MM.1S (cell line): ENCODE measurements around the gene DEDD2.
A peak's percentile ranks its signal among the peaks of the same experiment; 100 is the strongest.

Experiments
- DNase-seq: peaks from one replicate; pipeline ENCODE4 v3.0.0-alpha.2; 2015
- H2AFZ ChIP-seq: fragments of 300-600 bp; sonication (generic); 2 replicates; pipeline ENCODE4 v1.6.0; 2016; ENCODE audit warnings: antibody characterized with exemption, low read length
- H3F3A ChIP-seq: fragments of 300-600 bp; sonication (generic); 2 replicates; pipeline ENCODE4 v1.6.1; 2016; ENCODE audit warnings: mild to moderate bottlenecking, antibody characterized with exemption, low read length, moderate library complexity, mixed read lengths; ENCODE audit not compliant: insufficient read depth
- H3K27ac ChIP-seq: fragments of 300-600 bp; sonication (generic); 2 replicates; pipeline ENCODE4 v1.5.1; 2016; ENCODE audit warnings: mild to moderate bottlenecking, low read length
- H3K27me3 ChIP-seq: fragments of 300-600 bp; sonication (generic); replicated peaks from 2 replicates; pipeline ENCODE4 v1.6.0; 2016; ENCODE audit warnings: low read length; ENCODE audit not compliant: insufficient read depth
- H3K36me3 ChIP-seq: fragments of 300-600 bp; sonication (generic); replicated peaks from 2 replicates; pipeline ENCODE4 v1.6.1; 2016; ENCODE audit warnings: mild to moderate bottlenecking, low read length, mixed read lengths; ENCODE audit not compliant: insufficient read depth
- H3K4me1 ChIP-seq: fragments of 300-600 bp; sonication (generic); 2 replicates; pipeline ENCODE4 v1.6.1; 2016; ENCODE audit warnings: low read length, mixed read lengths
- H3K4me2 ChIP-seq: fragments of 300-600 bp; sonication (generic); 2 replicates; pipeline ENCODE4 v1.6.0; 2016; ENCODE audit warnings: low read depth, low read length
- H3K4me3 ChIP-seq: fragments of 300-600 bp; sonication (generic); 2 replicates; pipeline ENCODE4 v1.5.1; 2016; ENCODE audit warnings: low read length, mixed read lengths
- H3K79me2 ChIP-seq: fragments of 300-600 bp; sonication (generic); 2 replicates; pipeline ENCODE4 v1.6.1; 2016; ENCODE audit warnings: mixed run types, low read length, mixed read lengths
- H3K9ac ChIP-seq: fragments of 300-600 bp; sonication (generic); 2 replicates; pipeline ENCODE4 v1.6.1; 2016; ENCODE audit warnings: low read length, mixed read lengths
- H3K9me2 ChIP-seq: fragments of 300-600 bp; sonication (generic); replicated peaks from 2 replicates; pipeline ENCODE4 v1.6.1; 2016; ENCODE audit warnings: mild to moderate bottlenecking, low read length, mixed read lengths; ENCODE audit not compliant: insufficient read depth
- H3K9me3 ChIP-seq: fragments of 300-600 bp; sonication (generic); replicated peaks from 2 replicates; pipeline ENCODE4 v1.6.1; 2016; ENCODE audit warnings: mild to moderate bottlenecking, low read length, mixed read lengths; ENCODE audit not compliant: insufficient read depth
- H4K20me1 ChIP-seq: fragments of 300-600 bp; sonication (generic); 2 replicates; pipeline ENCODE4 v1.6.1; 2016; ENCODE audit warnings: mild to moderate bottlenecking, low read length, moderate library complexity, mixed read lengths; ENCODE audit not compliant: insufficient read depth
- CTCF ChIP-seq: fragments of 300-600 bp; sonication (generic); IDR thresholded peaks from 2 replicates; pipeline ENCODE4 v1.5.1; 2016; ENCODE audit warnings: antibody characterized with exemption, low read length, mixed read lengths
- EZH2 ChIP-seq: fragments of 300-600 bp; sonication (generic); optimal IDR thresholded peaks from 2 replicates; pipeline ENCODE3; 2017; ENCODE audit warnings: low read depth, mild to moderate bottlenecking, antibody characterized with exemption, low read length, mixed read lengths
- EZH2phosphoT487 ChIP-seq: fragments of 300-600 bp; sonication (generic); IDR thresholded peaks from 2 replicates; pipeline ENCODE4 v1.6.1; 2018; ENCODE audit warnings: antibody characterized with exemption, low read length

Gene DEDD2

GRCh38 chr19:42200116-42200715 is 17.3 kb downstream of the DEDD2 start:
- Histone ChIP-seq H3K9me2 (no peaks in the 10 kb centered on the region), H3K36me3 (peaks cover 3% of the 10 kb centered on the region; the same call in 1 of the 2 replicates), H4K20me1 (no peaks in the 10 kb centered on the region), H3K4me1 (peaks cover 57% of the 10 kb centered on the region), H3K79me2 (peaks cover 53% of the 10 kb centered on the region), H3K27me3 (no peaks in the 10 kb centered on the region), H3K4me2 (peak overlapping the region; percentile 84), H3K9me3 (no peaks in the 10 kb centered on the region), H3K9ac (peak overlapping the region; percentile 1; the same call in 1 of the 2 replicates), H3K27ac (peak overlapping the region; percentile 82; the same call in 1 of the 2 replicates), H3F3A (peaks cover 39% of the 10 kb centered on the region), H3K4me3 (peak overlapping the region; percentile 24; the same call in 1 of the 2 replicates), H2AFZ (no peak overlapping the region)
- TF ChIP-seq EZH2phosphoT487 (no peak), EZH2 (no peak), CTCF (no peak)
- DNase-seq: no peak

GRCh38 chr19:42199440-42200115 is 17.9 kb downstream of the DEDD2 start:
- peaks cover 3% of the 10 kb centered on the region; the same call in 1 of the 2 replicates for H3K36me3 ChIP-seq
- H3K4me1 ChIP-seq: peaks cover 54% of the 10 kb centered on the region
- DNase-seq: peak; percentile 61
- peak overlapping the region; percentile 84 for H3K4me2 ChIP-seq
- H3K79me2 ChIP-seq: peaks cover 47% of the 10 kb centered on the region
- peak overlapping the region; percentile 51; the same call in 1 of the 2 replicates for H3K9ac ChIP-seq
- no peaks in the 10 kb centered on the region for H3K9me2 ChIP-seq
- H3K27me3 ChIP-seq: no peaks in the 10 kb centered on the region
- TF ChIP-seq EZH2 (no peak), EZH2phosphoT487 (no peak), CTCF (peak; percentile 60)
- H3K9me3 ChIP-seq: no peaks in the 10 kb centered on the region
- H3F3A ChIP-seq: peaks cover 39% of the 10 kb centered on the region
- no peaks in the 10 kb centered on the region for H4K20me1 ChIP-seq
- H3K4me3 ChIP-seq: peak overlapping the region; percentile 24
- peak overlapping the region; percentile 82; the same call in 1 of the 2 replicates for H3K27ac ChIP-seq
- H2AFZ ChIP-seq: 0 out of 2 replicates have a peak overlapping the region, but pooled peaks have one; percentile 38

GRCh38 chr19:42198676-42199439 is 18.6 kb downstream of the DEDD2 start:
- H3K9ac ChIP-seq: peak overlapping the region; percentile 51; the same call in 1 of the 2 replicates
- H3K4me2 ChIP-seq: peak overlapping the region; percentile 84; the same call in 1 of the 2 replicates
- no peaks in the 10 kb centered on the region for H3K9me3 ChIP-seq
- peaks cover 3% of the 10 kb centered on the region; the same call in 1 of the 2 replicates for H3K36me3 ChIP-seq
- H3K27me3 ChIP-seq: no peaks in the 10 kb centered on the region
- H3K27ac ChIP-seq: peak overlapping the region; percentile 82; the same call in 1 of the 2 replicates
- H3K9me2 ChIP-seq: no peaks in the 10 kb centered on the region
- peak; percentile 84 for DNase-seq
- H3K4me1 ChIP-seq: peaks cover 54% of the 10 kb centered on the region
- peaks cover 39% of the 10 kb centered on the region for H3F3A ChIP-seq
- peak overlapping the region; percentile 24; the same call in 1 of the 2 replicates for H3K4me3 ChIP-seq
- peaks cover 40% of the 10 kb centered on the region for H3K79me2 ChIP-seq
- TF ChIP-seq CTCF: no peak
- no peaks in the 10 kb centered on the region for H4K20me1 ChIP-seq
- H2AFZ ChIP-seq: 0 out of 2 replicates have a peak overlapping the region, but pooled peaks have one; percentile 38
